HG03520 (cell line): Measurements from ENCODE around the gene PELO.
A peak's percentile ranks its signal among the peaks of the same experiment; 100 is the strongest.
"Not testable (repeated sequence)": the region's sequence is repeated elsewhere in the genome, so short reads cannot be mapped to it uniquely, and the experiment has no call there.

Source experiments
- ATAC-seq: cut with Tn5 transposase; IDR thresholded peaks from one replicate; pipeline ENCODE4 v1.9.1; 2021; ENCODE audit warnings: mild to moderate bottlenecking, moderate library complexity; ENCODE audit not compliant: unreplicated experiment

Gene PELO

DNA sequence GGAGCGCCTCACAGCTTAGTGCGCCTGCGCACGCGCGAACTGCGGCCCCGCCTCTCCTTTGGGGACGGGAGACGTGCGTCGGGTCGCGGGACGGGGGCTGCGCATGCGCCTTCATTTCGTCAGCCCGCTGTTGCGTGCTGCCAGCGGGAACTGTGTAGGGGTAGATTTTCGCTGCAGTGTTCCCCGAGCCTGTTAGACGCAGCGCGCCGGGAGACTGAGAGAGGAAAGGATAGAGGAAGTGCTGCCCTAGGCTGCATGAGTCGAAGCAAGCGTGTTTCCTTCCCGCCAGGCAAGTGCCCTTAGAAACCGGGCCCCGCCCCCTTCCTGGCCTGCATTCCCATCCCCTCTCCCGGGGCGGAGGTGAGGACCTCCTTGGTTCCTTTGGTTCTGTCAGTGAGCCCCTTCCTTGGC is 12.3 kb downstream of the PELO start:
- peak; percentile 87 for ATAC-seq

DNA sequence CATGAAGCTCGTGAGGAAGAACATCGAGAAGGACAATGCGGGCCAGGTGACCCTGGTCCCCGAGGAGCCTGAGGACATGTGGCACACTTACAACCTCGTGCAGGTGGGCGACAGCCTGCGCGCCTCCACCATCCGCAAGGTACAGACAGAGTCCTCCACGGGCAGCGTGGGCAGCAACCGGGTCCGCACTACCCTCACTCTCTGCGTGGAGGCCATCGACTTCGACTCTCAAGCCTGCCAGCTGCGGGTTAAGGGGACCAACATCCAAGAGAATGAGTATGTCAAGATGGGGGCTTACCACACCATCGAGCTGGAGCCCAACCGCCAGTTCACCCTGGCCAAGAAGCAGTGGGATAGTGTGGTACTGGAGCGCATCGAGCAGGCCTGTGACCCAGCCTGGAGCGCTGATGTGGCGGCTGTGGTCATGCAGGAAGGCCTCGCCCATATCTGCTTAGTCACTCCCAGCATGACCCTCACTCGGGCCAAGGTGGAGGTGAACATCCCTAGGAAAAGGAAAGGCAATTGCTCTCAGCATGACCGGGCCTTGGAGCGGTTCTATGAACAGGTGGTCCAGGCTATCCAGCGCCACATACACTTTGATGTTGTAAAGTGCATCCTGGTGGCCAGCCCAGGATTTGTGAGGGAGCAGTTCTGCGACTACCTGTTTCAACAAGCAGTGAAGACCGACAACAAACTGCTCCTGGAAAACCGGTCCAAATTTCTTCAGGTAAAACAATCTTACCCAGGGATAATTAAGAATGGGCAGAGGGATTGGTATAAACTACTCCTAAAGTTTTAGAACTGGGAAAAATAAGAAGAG is 12.9 kb downstream of the PELO start:
- ATAC-seq = peak; percentile 32

GRCh38 chr5:52801329-52801728 is 13.6 kb downstream of the PELO start:
- no peak for ATAC-seq

GRCh38 chr5:52802272-52802973 is 14.7 kb downstream of the PELO start:
- no peak for ATAC-seq

GRCh38 chr5:52802974-52803336 is 15.2 kb downstream of the PELO start:
- no peak for ATAC-seq

GRCh38 chr5:52804387-52804791 is 16.7 kb downstream of the PELO start:
- ATAC-seq = no peak

GRCh38 chr5:52804981-52805380 is 17.3 kb downstream of the PELO start:
- no peak for ATAC-seq

DNA sequence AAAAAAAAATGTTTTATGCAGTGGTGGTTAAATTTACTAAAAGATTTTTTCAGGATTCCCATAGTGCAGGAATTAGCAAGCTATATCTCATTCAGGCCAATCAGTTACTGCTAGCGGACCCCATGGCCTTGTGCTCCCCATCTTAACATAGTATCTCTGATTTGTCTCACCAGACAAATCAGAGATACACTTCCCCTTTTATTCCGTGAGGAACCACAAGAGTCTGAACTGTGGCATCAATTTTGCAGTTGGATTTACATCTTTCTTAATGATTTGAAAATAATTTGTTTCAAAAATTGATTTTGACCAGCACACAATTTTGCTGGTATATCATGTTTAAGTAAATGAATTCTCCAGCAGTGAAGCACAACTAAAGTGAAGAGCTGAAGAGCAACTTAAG is 17.9 kb downstream of the PELO start:
- no peak for ATAC-seq

GRCh38 chr5:52807037-52807436 is 19.3 kb downstream of the PELO start:
- ATAC-seq = no peak

DNA sequence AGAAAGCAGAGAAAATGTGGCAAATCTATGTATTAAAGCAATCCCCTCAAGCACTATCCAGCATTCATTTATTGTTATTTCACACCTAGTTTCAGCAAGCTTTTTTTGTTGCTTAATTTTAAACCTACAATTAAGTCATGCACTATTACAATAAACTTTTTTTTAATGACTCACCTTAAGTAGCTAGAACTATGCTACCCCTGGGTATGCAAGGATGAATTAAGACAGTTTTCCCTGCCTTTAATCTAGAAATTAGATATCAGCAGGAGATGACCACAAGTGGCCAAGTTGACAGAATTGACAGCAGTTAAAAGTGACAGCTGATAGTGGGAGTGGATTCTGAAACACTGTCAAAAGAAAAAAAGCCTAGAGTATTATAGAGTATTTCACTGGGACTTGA is 20.0 kb downstream of the PELO start:
- no peak for ATAC-seq

- ATAC-seq = no peak
Observed at GRCh38 chr5:52808316-52808901, 20.7 kb downstream of the PELO start.

- no peak for ATAC-seq
Observed at GRCh38 chr5:52809884-52810283, 22.2 kb downstream of the PELO start.

DNA sequence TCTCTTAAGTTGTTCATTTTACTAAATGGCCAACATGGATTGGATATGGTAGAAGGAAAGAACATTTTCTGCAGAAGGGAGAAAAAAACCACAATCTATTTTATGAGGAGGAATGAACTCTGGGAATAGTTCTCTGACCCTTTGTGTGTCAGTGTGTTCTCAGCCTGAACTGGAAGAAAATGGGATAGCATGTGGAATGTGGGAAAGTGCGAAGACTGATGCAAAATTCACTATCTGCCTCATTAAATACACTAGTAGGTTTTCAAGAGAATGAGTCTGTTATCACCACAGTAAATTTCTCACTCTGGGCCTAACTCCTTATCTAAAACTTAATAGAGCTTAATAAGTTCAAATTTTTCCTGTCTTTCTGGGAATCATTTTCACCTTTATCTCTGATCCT is 22.7 kb downstream of the PELO start:
- ATAC-seq = no peak

DNA sequence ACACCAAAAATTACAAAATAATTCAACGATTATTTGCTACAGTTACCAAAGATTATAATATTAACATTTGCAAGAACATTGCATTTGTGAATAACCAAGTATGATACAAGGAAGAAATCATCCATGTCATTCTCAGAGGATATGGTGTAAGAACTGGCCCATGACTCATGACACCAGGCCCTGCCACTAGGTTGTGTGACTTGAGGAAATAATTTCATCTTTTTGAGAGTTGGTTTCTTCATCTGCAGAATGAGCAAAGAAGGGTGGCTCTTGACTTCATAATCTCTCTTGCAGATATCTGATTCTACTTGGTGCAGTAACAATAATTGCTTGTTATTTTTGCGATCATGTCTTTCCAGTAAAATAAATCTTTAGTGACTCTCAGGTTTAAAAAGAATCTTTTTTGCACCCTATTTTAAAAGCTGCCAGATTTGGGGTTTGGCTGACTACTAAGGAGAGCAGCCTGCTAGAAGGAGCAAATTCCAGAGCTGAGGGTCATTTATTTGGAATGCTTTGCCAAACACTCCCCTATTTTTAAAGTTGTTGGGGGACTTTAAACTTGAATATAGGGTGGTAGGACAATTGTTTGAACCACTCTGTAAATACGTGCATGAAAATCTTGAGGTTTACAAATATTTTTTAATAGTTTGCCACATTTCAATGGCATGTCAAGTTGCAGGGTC is 23.5 kb downstream of the PELO start:
- ATAC-seq = no peak

GRCh38 chr5:52814352-52815148 is 26.8 kb downstream of the PELO start:
- no peak for ATAC-seq

- ATAC-seq = no peak
Observed at GRCh38 chr5:52817818-52818217, 30.1 kb downstream of the PELO start.

GRCh38 chr5:52818360-52818759 is 30.6 kb downstream of the PELO start:
- no peak for ATAC-seq

- ATAC-seq = not testable (repeated sequence)
Observed at GRCh38 chr5:52818807-52819206, 31.1 kb downstream of the PELO start.

- no peak for ATAC-seq
Observed at GRCh38 chr5:52821901-52822300, 34.2 kb downstream of the PELO start.

DNA sequence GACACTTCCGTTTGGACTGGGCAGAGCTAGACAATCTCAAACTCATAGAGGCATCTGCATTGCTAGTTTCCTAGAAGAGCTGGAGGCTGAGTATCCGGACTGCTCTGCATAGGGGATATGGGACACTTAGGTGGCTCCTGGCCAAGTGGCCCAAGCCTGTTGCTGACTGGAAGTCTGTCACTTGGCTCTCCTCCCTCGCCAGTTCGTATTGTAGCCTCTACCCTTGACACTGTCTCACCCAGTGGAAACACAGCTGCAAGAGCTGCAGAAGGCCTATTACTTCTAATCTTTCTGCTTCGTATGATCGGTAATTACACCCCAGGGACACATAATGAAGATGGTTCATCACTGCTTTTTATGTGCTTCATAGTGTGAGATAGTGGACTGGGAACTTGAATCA is 34.7 kb downstream of the PELO start:
- ATAC-seq = no peak

DNA sequence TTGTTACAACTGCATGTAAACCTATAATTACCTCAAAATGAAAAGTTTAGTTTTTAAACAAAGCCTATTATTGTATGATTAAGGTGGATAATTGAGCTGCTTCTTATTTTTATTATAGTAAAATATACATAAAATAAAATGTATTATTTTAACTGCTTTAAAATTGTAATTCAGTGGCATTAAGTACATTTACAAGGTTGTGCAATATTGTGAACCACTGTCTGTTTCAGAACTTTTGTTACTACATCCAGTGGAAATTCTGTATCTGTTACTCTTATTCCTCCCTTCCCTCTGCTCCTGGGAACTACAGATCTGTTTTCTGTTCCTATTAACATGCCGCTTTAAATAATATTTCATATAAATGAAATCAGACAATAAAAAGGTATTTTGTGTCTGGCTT is 37.1 kb downstream of the PELO start:
- no peak for ATAC-seq
